ENCODE data around the gene COL26A1. TPM values are rescaled to one million over a fixed set of nuclear protein-coding genes. Genes with fewer than 3 reads are reported as not detected.

COL26A1 gene
- total and polyA plus RNA-seq, 2 experiments from 2014 or later, result 11.6 to 19.1 TPM

DNA sequence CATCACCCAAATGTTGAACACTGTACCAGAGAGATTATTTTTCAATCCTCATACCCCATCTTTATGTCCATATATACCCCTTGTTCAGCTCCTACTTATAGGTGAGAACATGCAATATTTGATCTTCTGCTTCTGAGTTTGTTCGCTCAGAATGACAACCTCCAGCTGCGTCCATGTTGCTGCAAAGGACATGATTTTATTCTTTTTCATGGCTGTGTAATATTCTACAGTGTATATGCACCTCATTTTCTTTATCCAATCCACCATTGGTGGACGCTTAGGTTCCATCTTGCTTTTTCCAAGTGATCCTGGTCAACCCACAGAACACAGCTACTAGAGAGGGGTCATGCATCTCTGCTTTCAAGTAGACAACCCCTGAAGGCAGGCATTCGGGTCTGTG lies 166.9 kb downstream of the COL26A1 start:
- no peaks in the 10 kb centered on the region for H3K79me2 ChIP-seq
- DNase-seq (ENCODE audit: low spot score), result no peak
- H3K4me3 ChIP-seq, result no peak overlapping the region
- WGBS (ENCODE audit: low lambda C conversion rate, missing lambda C conversion rate), result 98% methylated on average over 4 of the region's 4 CpGs
- H3K27me3 ChIP-seq, result no peaks in the 10 kb centered on the region
- no peaks in the 10 kb centered on the region for H3K9me3 ChIP-seq (ENCODE audit: low read depth)
- no peak overlapping the region for H3K27ac ChIP-seq
- no peak overlapping the region for H2AFZ ChIP-seq
- H3K9me2 ChIP-seq (replicated peaks; ENCODE audit: insufficient read depth), result no peaks in the 10 kb centered on the region
- TF ChIP-seq EZH2 (IDR thresholded peaks at IDR 0.05; ENCODE audit: borderline replicate concordance) (no peak), CTCF (IDR thresholded peaks at IDR 0.05; ENCODE audit: poor library complexity) (no peak), EZH2phosphoT487 (IDR thresholded peaks at IDR 0.05; ENCODE audit: low read depth, severe bottlenecking, unreplicated experiment) (no peak)
- no peak overlapping the region for H3K4me2 ChIP-seq
- H4K20me1 ChIP-seq (ENCODE audit: insufficient read depth, poor library complexity, severe bottlenecking), result no peaks in the 10 kb centered on the region
- H3K36me3 ChIP-seq (replicated peaks; ENCODE audit: insufficient read depth, low read depth), result no peaks in the 10 kb centered on the region
- no peaks in the 10 kb centered on the region for H3K4me1 ChIP-seq (ENCODE audit: insufficient read depth)

GRCh38 chr7:101531726-101532357 lies 169.2 kb downstream of the COL26A1 start:
- Histone ChIP-seq H3K27ac (peak overlapping the region; percentile 27), H2AFZ (no peak overlapping the region), H3K27me3 (no peaks in the 10 kb centered on the region), H3K4me1 (ENCODE audit: insufficient read depth) (no peaks in the 10 kb centered on the region), H3K4me3 (no peak overlapping the region), H3K9me2 (replicated peaks; ENCODE audit: insufficient read depth) (no peaks in the 10 kb centered on the region), H3K4me2 (no peak overlapping the region), H3K79me2 (no peaks in the 10 kb centered on the region), H3K9me3 (ENCODE audit: low read depth) (no peaks in the 10 kb centered on the region), H4K20me1 (ENCODE audit: insufficient read depth, poor library complexity, severe bottlenecking) (no peaks in the 10 kb centered on the region), H3K36me3 (replicated peaks; ENCODE audit: insufficient read depth, low read depth) (no peaks in the 10 kb centered on the region)
- no peak for DNase-seq (ENCODE audit: low spot score)
- TF ChIP-seq EZH2 (IDR thresholded peaks at IDR 0.05; ENCODE audit: borderline replicate concordance) (no peak), EZH2phosphoT487 (IDR thresholded peaks at IDR 0.05; ENCODE audit: low read depth, severe bottlenecking, unreplicated experiment) (no peak), CTCF (IDR thresholded peaks at IDR 0.05; ENCODE audit: poor library complexity) (no peak)
- WGBS (ENCODE audit: low lambda C conversion rate, missing lambda C conversion rate), result 61% methylated on average over 16 of the region's 16 CpGs

- no peaks in the 10 kb centered on the region for H3K9me3 ChIP-seq (ENCODE audit: low read depth)
- no peak for DNase-seq (ENCODE audit: low spot score)
- 94% methylated on average over 4 of the region's 4 CpGs for WGBS (ENCODE audit: low lambda C conversion rate, missing lambda C conversion rate)
- H4K20me1 ChIP-seq (ENCODE audit: insufficient read depth, poor library complexity, severe bottlenecking), result no peaks in the 10 kb centered on the region
- H3K4me2 ChIP-seq, result no peak overlapping the region
- no peaks in the 10 kb centered on the region for H3K36me3 ChIP-seq (replicated peaks; ENCODE audit: insufficient read depth, low read depth)
- no peaks in the 10 kb centered on the region for H3K27me3 ChIP-seq
- H3K4me3 ChIP-seq, result no peak overlapping the region
- H3K79me2 ChIP-seq, result no peaks in the 10 kb centered on the region
- no peak overlapping the region for H3K27ac ChIP-seq
- no peak overlapping the region for H2AFZ ChIP-seq
- no peaks in the 10 kb centered on the region for H3K9me2 ChIP-seq (replicated peaks; ENCODE audit: insufficient read depth)
- no peaks in the 10 kb centered on the region for H3K4me1 ChIP-seq (ENCODE audit: insufficient read depth)
- no peak for TF ChIP-seq EZH2 (IDR thresholded peaks at IDR 0.05; ENCODE audit: borderline replicate concordance)
- TF ChIP-seq EZH2phosphoT487 (IDR thresholded peaks at IDR 0.05; ENCODE audit: low read depth, severe bottlenecking, unreplicated experiment), result no peak
- no peak for TF ChIP-seq CTCF (IDR thresholded peaks at IDR 0.05; ENCODE audit: poor library complexity)
Measured at GRCh38 chr7:101532400-101533102, 169.9 kb downstream of the COL26A1 start.
